Measurements from ENCODE around the gene SOWAHC.
"Not testable (repeated sequence)": the region's sequence is repeated elsewhere in the genome, so short reads cannot be mapped to it uniquely, and the experiment has no call there.

SOWAHC gene

DNA sequence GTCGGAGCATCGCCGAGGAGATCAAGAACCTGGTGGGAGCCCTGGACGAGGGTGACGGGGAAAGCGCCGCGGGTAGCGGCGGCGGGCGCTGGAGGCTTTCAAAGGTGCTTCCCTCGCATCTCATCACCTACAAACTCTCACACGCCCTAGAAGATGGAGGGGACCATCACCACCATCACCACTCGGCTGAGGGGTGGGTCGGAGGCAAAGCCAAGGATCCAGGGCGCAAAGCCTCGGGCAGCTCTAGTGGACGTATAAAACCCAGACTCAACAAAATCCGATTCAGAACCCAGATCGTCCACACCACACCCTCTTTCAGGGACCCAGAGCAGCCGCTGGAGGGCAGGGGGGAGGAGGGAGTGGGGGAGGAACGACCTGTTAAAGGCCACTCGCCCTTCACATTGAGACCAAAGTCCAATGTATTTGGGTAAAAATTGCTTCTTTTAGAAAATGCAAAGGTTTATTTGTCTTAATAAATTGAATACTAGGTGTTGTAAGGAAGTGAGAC lies 1.5 kb downstream of the SOWAHC start:
- DNase-seq (ENCODE audit: low spot score), result no peak
- in situ Hi-C loops (cut with MboI; ENCODE audit: low pct_unique_long_range_greater_than_20kb, low sequenced_read_pairs, unreplicated experiment), result no loop called here
- TF ChIP-seq, protein P1, sequence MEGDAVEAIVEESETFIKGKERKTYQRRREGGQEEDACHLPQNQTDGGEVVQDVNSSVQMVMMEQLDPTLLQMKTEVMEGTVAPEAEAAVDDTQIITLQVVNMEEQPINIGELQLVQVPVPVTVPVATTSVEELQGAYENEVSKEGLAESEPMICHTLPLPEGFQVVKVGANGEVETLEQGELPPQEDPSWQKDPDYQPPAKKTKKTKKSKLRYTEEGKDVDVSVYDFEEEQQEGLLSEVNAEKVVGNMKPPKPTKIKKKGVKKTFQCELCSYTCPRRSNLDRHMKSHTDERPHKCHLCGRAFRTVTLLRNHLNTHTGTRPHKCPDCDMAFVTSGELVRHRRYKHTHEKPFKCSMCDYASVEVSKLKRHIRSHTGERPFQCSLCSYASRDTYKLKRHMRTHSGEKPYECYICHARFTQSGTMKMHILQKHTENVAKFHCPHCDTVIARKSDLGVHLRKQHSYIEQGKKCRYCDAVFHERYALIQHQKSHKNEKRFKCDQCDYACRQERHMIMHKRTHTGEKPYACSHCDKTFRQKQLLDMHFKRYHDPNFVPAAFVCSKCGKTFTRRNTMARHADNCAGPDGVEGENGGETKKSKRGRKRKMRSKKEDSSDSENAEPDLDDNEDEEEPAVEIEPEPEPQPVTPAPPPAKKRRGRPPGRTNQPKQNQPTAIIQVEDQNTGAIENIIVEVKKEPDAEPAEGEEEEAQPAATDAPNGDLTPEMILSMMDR (IDR thresholded peaks at IDR 0.05; ENCODE audit: extremely low read depth, insufficient read depth, missing control alignments), result no peak

DNA sequence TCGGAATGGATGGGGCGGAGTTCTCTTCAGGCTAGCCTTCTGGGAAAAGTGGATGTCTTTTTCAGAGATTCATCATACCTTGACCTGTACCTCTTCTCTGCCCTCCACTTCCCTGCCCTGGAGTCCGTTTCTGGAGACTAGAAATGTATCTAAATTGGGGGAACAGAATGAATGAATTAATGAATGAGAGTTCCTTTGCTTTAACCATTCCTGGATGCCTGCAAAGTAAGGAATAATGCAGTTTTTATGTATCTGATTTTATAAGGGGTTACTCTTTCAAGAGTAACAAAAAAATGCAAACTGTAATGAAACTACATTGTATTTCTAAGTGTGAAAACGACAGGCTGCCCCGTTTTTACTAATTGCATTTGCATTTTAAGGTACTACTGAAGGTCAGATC lies 2.0 kb downstream of the SOWAHC start:
- in situ Hi-C loops (cut with MboI; ENCODE audit: low pct_unique_long_range_greater_than_20kb, low sequenced_read_pairs, unreplicated experiment), result no loop called here
- TF ChIP-seq, protein P1 (IDR thresholded peaks at IDR 0.05; ENCODE audit: extremely low read depth, insufficient read depth, missing control alignments), result no peak
- no peak for DNase-seq (ENCODE audit: low spot score)

DNA sequence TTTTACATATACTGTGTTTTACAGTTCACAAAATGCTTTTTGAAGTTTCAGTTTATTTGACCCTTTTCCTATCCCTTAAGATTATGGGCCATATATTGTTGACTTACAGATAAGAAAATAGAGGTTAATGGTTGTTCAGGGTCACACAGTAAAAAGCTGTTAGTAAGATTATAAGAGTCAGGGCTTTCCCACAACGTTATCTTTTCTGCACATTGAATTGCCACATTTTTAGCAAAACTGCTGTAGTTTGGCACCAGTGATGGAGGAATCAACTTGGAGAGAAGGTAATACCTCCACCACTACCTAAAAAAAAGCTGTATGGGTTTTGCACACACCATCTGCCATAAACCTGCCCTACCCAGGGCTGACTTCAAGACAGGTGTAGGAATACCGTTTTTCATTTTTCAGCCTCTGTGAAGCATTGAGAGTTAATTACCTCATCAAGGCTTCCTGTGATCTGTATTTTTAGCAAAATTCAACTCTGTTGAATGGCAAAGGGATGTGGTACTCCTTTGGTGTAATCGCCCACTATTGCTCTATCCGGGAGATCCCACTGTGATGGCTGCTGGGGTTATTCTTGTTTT lies 5.0 kb downstream of the SOWAHC start:
- in situ Hi-C loops (cut with MboI; ENCODE audit: low pct_unique_long_range_greater_than_20kb, low sequenced_read_pairs, unreplicated experiment), result no loop called here
- TF ChIP-seq, protein P1 (IDR thresholded peaks at IDR 0.05; ENCODE audit: extremely low read depth, insufficient read depth, missing control alignments), result no peak
- DNase-seq (ENCODE audit: low spot score), result no peak

DNA sequence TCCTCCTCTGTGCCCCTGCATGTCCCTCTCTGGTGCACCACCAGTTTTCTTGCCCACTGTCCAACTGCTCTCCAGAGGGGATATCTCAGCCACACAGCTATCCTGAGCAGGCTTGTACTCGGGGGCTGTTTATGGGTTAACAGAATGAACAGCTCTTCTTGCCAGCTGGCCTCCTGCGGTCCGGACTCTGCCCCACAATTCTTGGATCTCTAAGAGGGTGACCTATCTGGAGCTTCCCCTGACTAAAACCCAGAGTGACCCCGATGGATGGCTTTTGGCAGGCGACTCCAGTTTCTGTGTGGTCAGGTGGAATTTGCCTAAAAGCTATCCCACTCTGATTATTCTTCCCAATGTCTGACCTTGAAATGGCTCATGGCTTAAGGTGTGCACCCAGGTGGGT lies 9.1 kb downstream of the SOWAHC start:
- TF ChIP-seq, protein P1 (IDR thresholded peaks at IDR 0.05; ENCODE audit: extremely low read depth, insufficient read depth, missing control alignments), result no peak
- DNase-seq (ENCODE audit: low spot score), result no peak
- in situ Hi-C loops (cut with MboI; ENCODE audit: low pct_unique_long_range_greater_than_20kb, low sequenced_read_pairs, unreplicated experiment), result no loop called here

DNA sequence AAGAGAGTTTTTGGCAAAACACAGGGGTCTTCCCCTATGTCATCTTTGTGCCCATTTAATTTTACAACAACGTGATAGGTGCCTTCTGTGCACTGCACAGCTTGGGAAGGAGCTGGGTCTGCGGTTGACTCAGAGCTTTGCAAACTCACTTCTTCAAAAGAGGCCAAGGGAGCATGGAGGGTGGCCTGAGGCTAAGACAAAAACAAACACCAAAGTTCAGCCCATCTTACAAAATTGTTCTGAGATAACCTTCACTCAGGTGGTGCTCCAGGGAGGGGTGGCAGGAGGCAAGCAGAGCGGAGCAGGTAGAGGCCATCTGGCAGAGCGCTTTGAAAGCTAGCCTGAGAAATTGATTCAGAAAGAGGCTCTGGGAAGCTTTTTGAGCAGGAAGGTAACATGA lies 9.8 kb downstream of the SOWAHC start:
- TF ChIP-seq, protein P1 (IDR thresholded peaks at IDR 0.05; ENCODE audit: extremely low read depth, insufficient read depth, missing control alignments), result no peak
- DNase-seq (ENCODE audit: low spot score), result no peak
- in situ Hi-C loops (cut with MboI; ENCODE audit: low pct_unique_long_range_greater_than_20kb, low sequenced_read_pairs, unreplicated experiment), result no loop called here

DNA sequence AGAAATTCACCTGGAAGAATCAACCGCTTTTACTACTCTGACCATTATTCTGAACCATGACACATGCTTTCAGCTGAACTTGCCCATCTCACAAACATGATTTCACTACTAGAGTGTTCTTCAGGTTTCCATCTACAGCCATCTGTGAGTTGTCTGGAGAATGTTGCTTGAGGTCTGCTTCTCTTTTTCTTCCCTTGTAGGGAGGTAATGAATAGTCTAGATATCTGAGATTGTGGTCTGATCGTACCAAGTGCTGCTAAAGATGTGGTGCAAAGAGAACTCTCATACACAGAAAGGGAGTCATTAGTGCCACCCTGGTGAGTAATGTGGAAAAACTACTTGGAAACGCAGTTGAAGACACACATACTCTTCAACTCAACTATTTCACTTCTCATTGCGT lies 10.2 kb downstream of the SOWAHC start:
- DNase-seq (ENCODE audit: low spot score), result no peak
- in situ Hi-C loops (cut with MboI; ENCODE audit: low pct_unique_long_range_greater_than_20kb, low sequenced_read_pairs, unreplicated experiment), result no loop called here
- TF ChIP-seq, protein P1 (IDR thresholded peaks at IDR 0.05; ENCODE audit: extremely low read depth, insufficient read depth, missing control alignments), result no peak

DNA sequence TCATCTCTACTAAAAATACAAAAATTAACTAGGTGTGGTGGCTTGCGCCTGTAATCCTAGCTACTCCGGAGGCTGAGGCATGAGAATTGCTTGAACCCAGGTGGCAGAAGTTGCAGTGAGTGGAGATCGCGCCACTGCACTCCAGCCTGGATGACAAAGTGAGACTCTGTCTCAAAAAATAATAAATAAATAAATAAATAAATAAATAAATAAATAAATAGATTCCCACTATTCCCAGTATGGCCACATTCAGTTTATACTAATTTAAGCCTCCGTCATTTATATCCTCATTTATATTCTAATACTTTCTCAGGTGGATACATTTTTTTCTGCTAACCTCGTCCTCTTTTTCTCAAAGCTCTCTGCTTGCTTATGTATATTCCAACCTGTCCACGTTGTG lies 14.2 kb downstream of the SOWAHC start:
- in situ Hi-C loops (cut with MboI; ENCODE audit: low pct_unique_long_range_greater_than_20kb, low sequenced_read_pairs, unreplicated experiment), result not testable (repeated sequence)

More for the DNA sequence above, 14.2 kb downstream of the SOWAHC start:
- not testable (repeated sequence) for DNase-seq (ENCODE audit: low spot score)

Data from GM13977 (cell line).